HepG2 (cell line): ENCODE measurements around the gene AP1M2. TPM values are rescaled to one million over a fixed set of nuclear protein-coding genes. Genes with fewer than 3 reads are reported as not detected.

Source experiments
- CEBPG ChIP-seq: IDR thresholded peaks from 2 replicates; pipeline ENCODE4 v1.6.1; 2016
- FOXO1 ChIP-seq: sonication (generic); formaldehyde crosslinking; IDR thresholded peaks from 2 replicates; pipeline ENCODE4 v1.4.0; 2020; ENCODE audit warnings: missing genetic modification reagents
- NFYC ChIP-seq: IDR thresholded peaks from 2 replicates; pipeline ENCODE4 v1.6.1; 2016; ENCODE audit warnings: missing genetic modification reagents, missing compliant biosample characterization
- SALL2 ChIP-seq: sonication (generic); formaldehyde crosslinking; IDR thresholded peaks from 2 replicates; pipeline ENCODE4 v1.8.1; 2023; ENCODE audit warnings: mild to moderate bottlenecking, missing genetic modification reagents, inconsistent platforms
- ZNF451 ChIP-seq: sonication (generic); formaldehyde crosslinking; IDR thresholded peaks from 2 replicates; pipeline ENCODE4 v1.5.0; 2020; ENCODE audit warnings: mild to moderate bottlenecking, missing genetic modification reagents
- ZNF678 ChIP-seq: sonication (generic); formaldehyde crosslinking; IDR thresholded peaks from 2 replicates; pipeline ENCODE4 v1.4.0; 2020; ENCODE audit warnings: mild to moderate bottlenecking, missing genetic modification reagents
- ZNF746 ChIP-seq: sonication (generic); formaldehyde crosslinking; IDR thresholded peaks from 2 replicates; pipeline ENCODE4 v1.8.0; 2022; ENCODE audit warnings: mild to moderate bottlenecking, missing genetic modification reagents
- ZNF850 ChIP-seq: sonication (generic); formaldehyde crosslinking; conservative IDR thresholded peaks from 2 replicates; pipeline ENCODE4 v1.9.0; 2021; ENCODE audit warnings: mild to moderate bottlenecking, missing genetic modification reagents
- polyA plus RNA-seq, 8 experiments: library from polyadenylated mRNA; depleted of rRNA in 3 of 8; stranded (reverse) in 7 of 8; unstranded in 1 of 8; fragments of >200 nt; fragmentation: Illumina TruSeq in 4 of 8; extraction: Trizol in 4 of 8; gene quantifications; 2 replicates each; pipeline versions ENCODE4 v1.2.1 to v1.2.3, GENCODE V29; 2011 to 2016; ENCODE audit warnings: low read depth in 4 of 8, missing spikeins in 1 of 8, mixed read lengths in 1 of 8; ENCODE audit not compliant: insufficient read depth in 1 of 8
- total RNA-seq, 5 experiments: library from RNA; depleted of rRNA; stranded (reverse); fragments of >200 nt; fragmentation: Illumina TruSeq; extraction: Trizol; gene quantifications; 2 replicates each; pipeline ENCODE4 v1.2.3, GENCODE V29; 2016; ENCODE audit warnings: low read depth in 1 of 5
- TF ChIP-seq, protein P1 (sequence below): IDR thresholded peaks from 2 replicates; pipeline ENCODE4 v1.6.1; 2018; ENCODE audit warnings: missing genetic modification reagents, mild to moderate bottlenecking, missing compliant biosample characterization
- TF ChIP-seq, protein P2 (sequence below): sonication (generic); formaldehyde crosslinking; IDR thresholded peaks from 2 replicates; pipeline ENCODE4 v1.8.0; 2022; ENCODE audit warnings: missing genetic modification reagents, mild to moderate bottlenecking, inconsistent platforms, borderline replicate concordance
- TF ChIP-seq, protein P3 (sequence below): sonication (generic); formaldehyde crosslinking; IDR thresholded peaks from 2 replicates; pipeline ENCODE4 v1.4.0; 2020; ENCODE audit warnings: missing genetic modification reagents, mild to moderate bottlenecking, borderline replicate concordance
- TF ChIP-seq, protein P4 (sequence below): sonication (generic); formaldehyde crosslinking; IDR thresholded peaks from 2 replicates; pipeline ENCODE4 v1.4.0; 2020; ENCODE audit warnings: missing genetic modification reagents, mild to moderate bottlenecking, borderline replicate concordance
- TF ChIP-seq, protein P5 (sequence below): sonication (generic); formaldehyde crosslinking; IDR thresholded peaks from 2 replicates; pipeline ENCODE4 v1.4.0; 2020; ENCODE audit warnings: missing genetic modification reagents
- TF ChIP-seq, protein P6 (sequence below): sonication (generic); formaldehyde crosslinking; IDR thresholded peaks from 2 replicates; pipeline ENCODE4 v1.4.0; 2020; ENCODE audit warnings: mild to moderate bottlenecking, missing genetic modification reagents

AP1M2 gene
- total and polyA plus RNA-seq, 2 of the 13 experiments (the other 11 are each of a cell fraction or from before 2014, with no cell fraction given): 6.3 to 76.8 TPM

DNA sequence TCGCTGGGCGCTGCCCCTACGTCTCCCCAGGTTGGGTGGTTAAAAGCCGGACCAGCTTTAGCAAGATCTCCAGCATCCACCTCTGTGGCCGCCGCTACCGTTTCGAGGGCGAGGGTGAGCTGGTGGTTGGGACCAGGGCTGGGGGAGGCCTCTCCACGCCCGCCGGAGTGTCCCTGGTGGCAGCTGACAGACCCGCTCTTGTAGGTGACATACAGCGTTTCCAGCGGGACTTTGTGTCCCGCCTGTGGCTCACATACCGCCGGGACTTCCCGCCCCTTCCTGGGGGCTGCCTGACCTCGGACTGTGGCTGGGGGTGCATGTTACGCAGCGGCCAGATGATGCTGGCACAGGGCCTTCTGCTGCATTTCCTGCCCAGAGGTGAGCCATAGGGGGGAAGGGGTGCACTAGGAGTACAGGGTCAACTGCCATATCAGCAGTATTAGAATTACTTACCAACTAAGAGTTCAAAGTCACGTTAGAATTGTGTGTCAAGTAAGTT is 42.3 kb downstream of the AP1M2 start (continued):
- TF ChIP-seq ZNF850 (CRISPR knock-in tag) (no peak), ZNF678 (CRISPR knock-in tag) (no peak), SALL2 (CRISPR knock-in tag) (no peak), CEBPG (CRISPR knock-in tag) (no peak), FOXO1 (CRISPR knock-in tag) (no peak), NFYC (no peak), ZNF746 (CRISPR knock-in tag) (no peak), ZNF451 (no peak)
- TF ChIP-seq, protein P1, sequence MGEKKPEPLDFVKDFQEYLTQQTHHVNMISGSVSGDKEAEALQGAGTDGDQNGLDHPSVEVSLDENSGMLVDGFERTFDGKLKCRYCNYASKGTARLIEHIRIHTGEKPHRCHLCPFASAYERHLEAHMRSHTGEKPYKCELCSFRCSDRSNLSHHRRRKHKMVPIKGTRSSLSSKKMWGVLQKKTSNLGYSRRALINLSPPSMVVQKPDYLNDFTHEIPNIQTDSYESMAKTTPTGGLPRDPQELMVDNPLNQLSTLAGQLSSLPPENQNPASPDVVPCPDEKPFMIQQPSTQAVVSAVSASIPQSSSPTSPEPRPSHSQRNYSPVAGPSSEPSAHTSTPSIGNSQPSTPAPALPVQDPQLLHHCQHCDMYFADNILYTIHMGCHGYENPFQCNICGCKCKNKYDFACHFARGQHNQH (CRISPR knock-in tag): no peak
- TF ChIP-seq, protein P2, sequence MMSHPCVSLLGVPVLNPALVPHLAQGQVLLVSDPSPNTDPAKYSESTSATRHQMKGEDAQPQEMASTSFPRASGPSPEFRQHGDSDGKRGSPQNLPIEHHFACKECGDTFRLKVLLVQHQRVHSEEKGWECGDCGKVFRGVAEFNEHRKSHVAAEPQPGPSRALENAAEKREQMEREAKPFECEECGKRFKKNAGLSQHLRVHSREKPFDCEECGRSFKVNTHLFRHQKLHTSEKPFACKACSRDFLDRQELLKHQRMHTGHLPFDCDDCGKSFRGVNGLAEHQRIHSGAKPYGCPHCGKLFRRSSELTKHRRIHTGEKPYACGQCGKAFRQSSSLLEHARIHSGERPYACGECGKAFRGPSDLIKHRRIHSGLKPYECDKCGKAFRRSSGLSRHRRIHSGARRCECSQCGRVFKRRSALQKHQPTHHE (CRISPR knock-in tag): no peak
- TF ChIP-seq, protein P3, sequence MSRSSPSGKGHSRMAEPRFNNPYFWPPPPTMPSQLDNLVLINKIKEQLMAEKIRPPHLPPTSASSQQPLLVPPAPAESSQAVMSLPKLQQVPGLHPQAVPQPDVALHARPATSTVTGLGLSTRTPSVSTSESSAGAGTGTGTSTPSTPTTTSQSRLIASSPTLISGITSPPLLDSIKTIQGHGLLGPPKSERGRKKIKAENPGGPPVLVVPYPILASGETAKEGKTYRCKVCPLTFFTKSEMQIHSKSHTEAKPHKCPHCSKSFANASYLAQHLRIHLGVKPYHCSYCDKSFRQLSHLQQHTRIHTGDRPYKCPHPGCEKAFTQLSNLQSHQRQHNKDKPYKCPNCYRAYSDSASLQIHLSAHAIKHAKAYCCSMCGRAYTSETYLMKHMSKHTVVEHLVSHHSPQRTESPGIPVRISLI (CRISPR knock-in tag): no peak
- TF ChIP-seq, protein P4, sequence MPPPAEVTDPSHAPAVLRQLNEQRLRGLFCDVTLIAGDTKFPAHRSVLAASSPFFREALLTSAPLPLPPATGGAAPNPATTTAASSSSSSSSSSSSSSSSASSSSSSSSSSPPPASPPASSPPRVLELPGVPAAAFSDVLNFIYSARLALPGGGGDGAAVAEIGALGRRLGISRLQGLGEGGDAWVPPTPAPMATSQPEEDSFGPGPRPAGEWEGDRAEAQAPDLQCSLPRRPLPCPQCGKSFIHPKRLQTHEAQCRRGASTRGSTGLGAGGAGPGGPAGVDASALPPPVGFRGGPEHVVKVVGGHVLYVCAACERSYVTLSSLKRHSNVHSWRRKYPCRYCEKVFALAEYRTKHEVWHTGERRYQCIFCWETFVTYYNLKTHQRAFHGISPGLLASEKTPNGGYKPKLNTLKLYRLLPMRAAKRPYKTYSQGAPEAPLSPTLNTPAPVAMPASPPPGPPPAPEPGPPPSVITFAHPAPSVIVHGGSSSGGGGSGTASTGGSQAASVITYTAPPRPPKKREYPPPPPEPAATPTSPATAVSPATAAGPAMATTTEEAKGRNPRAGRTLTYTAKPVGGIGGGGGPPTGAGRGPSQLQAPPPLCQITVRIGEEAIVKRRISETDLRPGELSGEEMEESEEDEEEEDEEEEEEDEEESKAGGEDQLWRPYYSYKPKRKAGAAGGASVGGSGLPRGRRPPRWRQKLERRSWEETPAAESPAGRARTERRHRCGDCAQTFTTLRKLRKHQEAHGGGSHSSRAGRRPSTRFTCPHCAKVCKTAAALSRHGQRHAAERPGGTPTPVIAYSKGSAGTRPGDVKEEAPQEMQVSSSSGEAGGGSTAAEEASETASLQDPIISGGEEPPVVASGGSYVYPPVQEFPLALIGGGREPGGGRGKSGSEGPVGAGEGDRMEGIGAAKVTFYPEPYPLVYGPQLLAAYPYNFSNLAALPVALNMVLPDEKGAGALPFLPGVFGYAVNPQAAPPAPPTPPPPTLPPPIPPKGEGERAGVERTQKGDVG (CRISPR knock-in tag): peak; percentile 86; the same call in 1 of the 2 replicates
- TF ChIP-seq, protein P5, sequence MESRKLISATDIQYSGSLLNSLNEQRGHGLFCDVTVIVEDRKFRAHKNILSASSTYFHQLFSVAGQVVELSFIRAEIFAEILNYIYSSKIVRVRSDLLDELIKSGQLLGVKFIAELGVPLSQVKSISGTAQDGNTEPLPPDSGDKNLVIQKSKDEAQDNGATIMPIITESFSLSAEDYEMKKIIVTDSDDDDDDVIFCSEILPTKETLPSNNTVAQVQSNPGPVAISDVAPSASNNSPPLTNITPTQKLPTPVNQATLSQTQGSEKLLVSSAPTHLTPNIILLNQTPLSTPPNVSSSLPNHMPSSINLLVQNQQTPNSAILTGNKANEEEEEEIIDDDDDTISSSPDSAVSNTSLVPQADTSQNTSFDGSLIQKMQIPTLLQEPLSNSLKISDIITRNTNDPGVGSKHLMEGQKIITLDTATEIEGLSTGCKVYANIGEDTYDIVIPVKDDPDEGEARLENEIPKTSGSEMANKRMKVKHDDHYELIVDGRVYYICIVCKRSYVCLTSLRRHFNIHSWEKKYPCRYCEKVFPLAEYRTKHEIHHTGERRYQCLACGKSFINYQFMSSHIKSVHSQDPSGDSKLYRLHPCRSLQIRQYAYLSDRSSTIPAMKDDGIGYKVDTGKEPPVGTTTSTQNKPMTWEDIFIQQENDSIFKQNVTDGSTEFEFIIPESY: peak; percentile 93
- TF ChIP-seq, protein P6, sequence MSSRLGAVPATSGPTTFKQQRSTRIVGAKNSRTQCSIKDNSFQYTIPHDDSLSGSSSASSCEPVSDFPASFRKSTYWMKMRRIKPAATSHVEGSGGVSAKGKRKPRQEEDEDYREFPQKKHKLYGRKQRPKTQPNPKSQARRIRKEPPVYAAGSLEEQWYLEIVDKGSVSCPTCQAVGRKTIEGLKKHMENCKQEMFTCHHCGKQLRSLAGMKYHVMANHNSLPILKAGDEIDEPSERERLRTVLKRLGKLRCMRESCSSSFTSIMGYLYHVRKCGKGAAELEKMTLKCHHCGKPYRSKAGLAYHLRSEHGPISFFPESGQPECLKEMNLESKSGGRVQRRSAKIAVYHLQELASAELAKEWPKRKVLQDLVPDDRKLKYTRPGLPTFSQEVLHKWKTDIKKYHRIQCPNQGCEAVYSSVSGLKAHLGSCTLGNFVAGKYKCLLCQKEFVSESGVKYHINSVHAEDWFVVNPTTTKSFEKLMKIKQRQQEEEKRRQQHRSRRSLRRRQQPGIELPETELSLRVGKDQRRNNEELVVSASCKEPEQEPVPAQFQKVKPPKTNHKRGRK (CRISPR knock-in tag): no peak
